IMR-90 (cell line): Measurements from ENCODE around the gene RIMS3. TPM values are rescaled to one million over a fixed set of nuclear protein-coding genes. Genes with fewer than 3 reads are reported as not detected.

Experiments
- ATAC-seq: fragments of 200-7000 bp; cut with Tn5 transposase; 2 replicates; pipeline ENCODE4 v1.9.1; 2020; ENCODE audit warnings: low read depth, mild to moderate bottlenecking, moderate library complexity
- BruUV-seq: library from RNA; stranded (reverse); fragments of 400-500 nt; replicated peaks from 2 replicates; lab custom pipeline; 2021; lab: Mats Ljungman, UMichigan
- CTCF ChIA-PET: fragments of 300-600 bp; formaldehyde crosslinking; extraction: SDS; loops from one replicate; lab custom pipeline; 2021; ENCODE audit warnings: antibody characterized with exemption; lab: Yijun Ruan, JAX
- POLR2A ChIA-PET: fragments of 300-600 bp; sonication (Branson Sonifier 250); formaldehyde crosslinking; loops from one replicate; lab custom pipeline; 2022; ENCODE audit warnings: antibody characterized with exemption; ENCODE audit not compliant: unreplicated experiment; lab: Charles Lee
- DNase-seq: peaks from one replicate; pipeline ENCODE4 v3.0.0; 2013
- H2AFZ ChIP-seq: replicated peaks from 2 replicates; pipeline ENCODE3; 2013; ENCODE audit warnings: low read length, mild to moderate bottlenecking; ENCODE audit not compliant: poor library complexity
- H2AK5ac ChIP-seq: 2 replicates; pipeline ENCODE4 v1.6.1; 2013; ENCODE audit warnings: low read depth, low read length, inconsistent platforms
- H2AK9ac ChIP-seq: replicated peaks from 2 replicates; pipeline ENCODE3; 2013; ENCODE audit warnings: mild to moderate bottlenecking, low read depth, low read length, moderate library complexity; ENCODE audit not compliant: poor library complexity
- H2BK120ac ChIP-seq: 2 replicates; pipeline ENCODE4 v1.6.1; 2013; ENCODE audit warnings: low read depth, low read length, inconsistent platforms
- H2BK15ac ChIP-seq: 3 replicates; pipeline ENCODE4 v1.6.1; 2013; ENCODE audit warnings: low read depth, low read length, inconsistent platforms
- H2BK20ac ChIP-seq: 2 replicates; pipeline ENCODE4 v1.6.1; 2013; ENCODE audit warnings: low read depth, mild to moderate bottlenecking, inconsistent platforms, low read length, moderate library complexity
- H2BK5ac ChIP-seq: 2 replicates; pipeline ENCODE4 v1.6.1; 2013; ENCODE audit warnings: mild to moderate bottlenecking, low read depth, low read length, inconsistent platforms; ENCODE audit not compliant: poor library complexity, severe bottlenecking
- H3K14ac ChIP-seq: replicated peaks from 2 replicates; pipeline ENCODE4 v1.6.1; 2013; ENCODE audit warnings: low read depth, low read length, inconsistent platforms
- H3K18ac ChIP-seq: 2 replicates; pipeline ENCODE4 v1.6.1; 2013; ENCODE audit warnings: low read depth, low read length, control low read depth
- H3K23ac ChIP-seq: 2 replicates; pipeline ENCODE4 v1.6.1; 2013; ENCODE audit warnings: low read depth, low read length, inconsistent platforms
- H3K27ac ChIP-seq: 2 replicates; pipeline ENCODE4 v1.5.1; 2013; ENCODE audit warnings: mild to moderate bottlenecking, control low read depth, low read length; ENCODE audit not compliant: insufficient read depth
- H3K27me3 ChIP-seq: 2 replicates; pipeline ENCODE4 v1.6.1; 2013; ENCODE audit warnings: low read length; ENCODE audit not compliant: control insufficient read depth, insufficient read depth
- H3K36me3 ChIP-seq: 2 replicates; pipeline ENCODE4 v1.6.1; 2013; ENCODE audit warnings: low read length, mixed read lengths; ENCODE audit not compliant: control insufficient read depth, insufficient read depth
- H3K4ac ChIP-seq: 2 replicates; pipeline ENCODE4 v1.6.1; 2013; ENCODE audit warnings: low read depth, low read length, inconsistent platforms
- H3K4me1 ChIP-seq: 2 replicates; pipeline ENCODE4 v1.6.1; 2013; ENCODE audit warnings: low read length, mixed read lengths; ENCODE audit not compliant: control insufficient read depth, insufficient read depth
- H3K4me2 ChIP-seq: 2 replicates; pipeline ENCODE4 v1.6.1; 2013; ENCODE audit warnings: low read depth, mild to moderate bottlenecking, control low read depth, low read length, moderate library complexity
- H3K4me3 ChIP-seq: 2 replicates; pipeline ENCODE4 v1.5.1; 2013; ENCODE audit warnings: low read depth, mild to moderate bottlenecking, control low read depth, low read length, moderate library complexity; ENCODE audit not compliant: insufficient read depth
- H3K56ac ChIP-seq: 2 replicates; pipeline ENCODE4 v1.6.1; 2013; ENCODE audit warnings: low read length, inconsistent platforms; ENCODE audit not compliant: insufficient read depth; ENCODE audit errors: extremely low read depth
- H3K79me1 ChIP-seq, 2 experiments: 2 replicates each; pipeline ENCODE4 v1.6.1; 2013; ENCODE audit warnings: low read length in 2 of 2, inconsistent platforms in 1 of 2, low read depth in 1 of 2
- H3K9ac ChIP-seq: 2 replicates; pipeline ENCODE4 v1.6.1; 2013; ENCODE audit warnings: low read depth, low read length, control low read depth
- H3K9me1 ChIP-seq: 2 replicates; pipeline ENCODE4 v1.6.1; 2013; ENCODE audit warnings: low read length, inconsistent platforms; ENCODE audit not compliant: insufficient read depth
- H3K9me3 ChIP-seq: 2 replicates; pipeline ENCODE4 v1.6.1; 2013; ENCODE audit warnings: low read length; ENCODE audit not compliant: control insufficient read depth, insufficient read depth
- H4K20me1 ChIP-seq: 2 replicates; pipeline ENCODE4 v1.6.1; 2013; ENCODE audit warnings: low read length, inconsistent platforms; ENCODE audit not compliant: insufficient read depth
- H4K5ac ChIP-seq: 2 replicates; pipeline ENCODE4 v1.6.1; 2013; ENCODE audit warnings: mild to moderate bottlenecking, low read depth, low read length, control low read depth
- H4K8ac ChIP-seq, 2 experiments: 2 replicates each; pipeline ENCODE4 v1.6.1; 2013; ENCODE audit warnings: low read depth in 2 of 2, low read length in 2 of 2, control low read depth in 1 of 2, inconsistent platforms in 1 of 2
- H4K91ac ChIP-seq: 2 replicates; pipeline ENCODE4 v1.6.1; 2013; ENCODE audit warnings: low read depth, low read length, inconsistent platforms; ENCODE audit not compliant: insufficient read depth
- BHLHE40 ChIP-seq: fragments of 150-350 bp; IDR thresholded peaks from 2 replicates; pipeline ENCODE4 v1.6.1; 2016; ENCODE audit warnings: mild to moderate bottlenecking, low read depth, low read length
- CEBPB ChIP-seq: IDR thresholded peaks from 2 replicates; pipeline ENCODE4 v1.6.1; 2012; ENCODE audit warnings: low read depth, low read length, improper control_type of control experiment
- CHD1 ChIP-seq: IDR thresholded peaks from 2 replicates; pipeline ENCODE4 v1.6.1; 2012; ENCODE audit warnings: low read depth, low read length, improper control_type of control experiment
- CTCF ChIP-seq: conservative IDR thresholded peaks from 2 replicates; pipeline ENCODE4 v1.5.1; 2012; ENCODE audit warnings: mild to moderate bottlenecking, low read depth, low read length, improper control_type of control experiment
- ELK1 ChIP-seq: fragments of 150-350 bp; IDR thresholded peaks from 2 replicates; pipeline ENCODE4 v1.6.1; 2016; ENCODE audit warnings: low read depth, mild to moderate bottlenecking, low read length, moderate library complexity, borderline replicate concordance
- FOS ChIP-seq: fragments of 150-350 bp; IDR thresholded peaks from 2 replicates; pipeline ENCODE4 v1.6.1; 2016; ENCODE audit warnings: low read depth, low read length
- MAFK ChIP-seq: IDR thresholded peaks from 2 replicates; pipeline ENCODE4 v1.6.1; 2012; ENCODE audit warnings: low read depth, low read length, improper control_type of control experiment
- MAZ ChIP-seq: IDR thresholded peaks from 2 replicates; pipeline ENCODE4 v1.6.1; 2012; ENCODE audit warnings: low read depth, mild to moderate bottlenecking, low read length, improper control_type of control experiment, moderate library complexity, borderline replicate concordance
- MXI1 ChIP-seq: IDR thresholded peaks from 2 replicates; pipeline ENCODE4 v1.6.1; 2012; ENCODE audit warnings: low read depth, mild to moderate bottlenecking, low read length, moderate library complexity, borderline replicate concordance
- NFE2L2 ChIP-seq: fragments of 150-350 bp; IDR thresholded peaks from 2 replicates; pipeline ENCODE4 v1.6.1; 2016; ENCODE audit warnings: low read depth, mild to moderate bottlenecking, low read length
- POLR2A ChIP-seq: IDR thresholded peaks from 2 replicates; pipeline ENCODE4 v1.6.1; 2012; ENCODE audit warnings: mild to moderate bottlenecking, low read depth, low read length
- RAD21 ChIP-seq: IDR thresholded peaks from 2 replicates; pipeline ENCODE4 v1.6.1; 2012; ENCODE audit warnings: low read length, improper control_type of control experiment
- RCOR1 ChIP-seq: IDR thresholded peaks from 2 replicates; pipeline ENCODE4 v1.6.1; 2012; ENCODE audit warnings: mild to moderate bottlenecking, low read length, improper control_type of control experiment; ENCODE audit not compliant: insufficient replicate concordance
- RFX5 ChIP-seq: IDR thresholded peaks from 2 replicates; pipeline ENCODE4 v1.8.0; 2012; ENCODE audit warnings: low read depth, mild to moderate bottlenecking, low read length, moderate library complexity
- USF2 ChIP-seq: fragments of 150-350 bp; IDR thresholded peaks from 2 replicates; pipeline ENCODE4 v1.6.1; 2017; ENCODE audit warnings: mild to moderate bottlenecking, antibody characterized with exemption, low read length, low read depth
- WGBS, 2 experiments: methylation state at CpG; one replicate each; pipeline versions ENCODE4 v1.1.5 to v1.1.7; 2013; ENCODE audit warnings: missing lambda C conversion rate in 2 of 2; ENCODE audit not compliant: insufficient read length in 1 of 2; ENCODE audit errors: extremely low coverage in 2 of 2; 5-methylcytosine and 5-hydroxymethylcytosine counted together
- dilution Hi-C: fragments of 300-500 bp; cut with HindIII; formaldehyde crosslinking; loops from one replicate; pipeline ENCODE4 v1.14.3; 2018; ENCODE audit warnings: low sequenced_read_pairs; ENCODE audit not compliant: unreplicated experiment
- in situ Hi-C: fragments of 300-500 bp; cut with MboI; formaldehyde crosslinking; loops from 3 replicates; pipeline ENCODE4 v1.14.3; 2019; ENCODE audit warnings: low sequenced_read_pairs, inconsistent platforms, mixed read lengths
- intact Hi-C: fragments of 100-400 bp; cut with micrococcal nuclease; formaldehyde crosslinking; loops from 2 replicates; pipeline ENCODE4 v1.10.0; 2022
- polyA plus RNA-seq, 3 experiments: library from polyadenylated mRNA; depleted of rRNA; stranded (reverse); fragments of >200 nt; gene quantifications; 2 replicates each; pipeline ENCODE4 v1.2.3, GENCODE V29; 2012; ENCODE audit warnings: low replicate concordance in 1 of 3
- total RNA-seq: library from RNA; depleted of rRNA; stranded (reverse); fragments of >200 nt; gene quantifications from 2 replicates; pipeline ENCODE4 v1.2.3, GENCODE V29; 2012

Gene RIMS3
- total and polyA plus RNA-seq, 2 of the 4 experiments (the other 2 are of a cell fraction): 0.10 to 0.36 TPM

GRCh38 chr1:40630488-40631223, 34.8 kb downstream of the RIMS3 start:
- H2AK9ac ChIP-seq: no peak overlapping the region
- DNase-seq (peak; percentile 19), ATAC-seq (peak; percentile 75)
- intact Hi-C loops: loop anchor here (2.0 kb wide), 1 partner anchor 38 kb away; no protein-coding TSS in a partner anchor
- H3K27me3 ChIP-seq: peaks cover 10% of the 10 kb centered on the region; the same call in 1 of the 2 replicates
- H4K5ac ChIP-seq: no peak overlapping the region
- WGBS, 2 experiments: no CpG with 5 or more reads among the region's 7 CpGs
- H3K4ac ChIP-seq: no peak overlapping the region
- H4K8ac ChIP-seq: no peak overlapping the region
- no peaks in the 10 kb centered on the region for H3K4me1 ChIP-seq
- H2AK5ac ChIP-seq: no peak overlapping the region
- H3K18ac ChIP-seq: no peak overlapping the region
- H3K56ac ChIP-seq: no peak overlapping the region
- dilution Hi-C loops: no loop called here
- H2BK15ac ChIP-seq: no peak overlapping the region
- no peak overlapping the region for H3K4me3 ChIP-seq
- no peak overlapping the region for H3K4me2 ChIP-seq
- no peaks in the 10 kb centered on the region; the same call in 1 of the 2 replicates for H4K20me1 ChIP-seq
- no peaks in the 10 kb centered on the region for H3K79me1 ChIP-seq
- no peak overlapping the region for H3K27ac ChIP-seq
- POLR2A ChIA-PET: no interaction called here
- no peak overlapping the region for H3K23ac ChIP-seq
- no peak overlapping the region for H4K91ac ChIP-seq
- no peak overlapping the region for H2BK20ac ChIP-seq
- no TSS peak for BruUV-seq
- H2BK5ac ChIP-seq: no peak overlapping the region
- no peak overlapping the region for H3K9ac ChIP-seq
- H2BK120ac ChIP-seq: no peak overlapping the region
- no peaks in the 10 kb centered on the region for H3K9me3 ChIP-seq
- H3K14ac ChIP-seq: no peak overlapping the region
- H3K36me3 ChIP-seq: no peaks in the 10 kb centered on the region
- no peak overlapping the region for H2AFZ ChIP-seq
- in situ Hi-C loops: loop anchor here (25.0 kb wide), 1 partner anchor 332 kb away; no protein-coding TSS in a partner anchor
- H3K9me1 ChIP-seq: no peaks in the 10 kb centered on the region
- CTCF ChIA-PET: interaction anchor here (0.6 to 1.4 kb wide), 4 partner anchors 11 to 616 kb away, joined by 3 to 5 read pairs (median 4); no protein-coding TSS in a partner anchor
- TF ChIP-seq CEBPB (no peak), RFX5 (no peak), MAFK (no peak), MAZ (no peak), CTCF (peak; percentile 47), RCOR1 (no peak), RAD21 (peak; percentile 48), USF2 (no peak), FOS (no peak), BHLHE40 (no peak), POLR2A (no peak), MXI1 (no peak), CHD1 (no peak), ELK1 (no peak), NFE2L2 (no peak)
